OCI-LY3 (cell line): ENCODE data around the gene ATP2C2.
"Not testable (repeated sequence)": the region's sequence is repeated elsewhere in the genome, so short reads cannot be mapped to it uniquely, and the experiment has no call there.

Experiments
- H2AFZ ChIP-seq: fragments of 200-600, 300-600 bp; shearing (Covaris generic); 2 replicates; pipeline ENCODE4 v1.6.0; 2014; ENCODE audit warnings: antibody characterized with exemption, low read depth, low read length
- H3K27ac ChIP-seq: fragments of 200-600, 300-600 bp; sonication (generic); 2 replicates; pipeline ENCODE4 v1.5.1; 2014; ENCODE audit warnings: mild to moderate bottlenecking, low read length, moderate library complexity, mixed read lengths
- H3K27me3 ChIP-seq: fragments of 200-600, 300-600 bp; sonication (generic); 2 replicates; pipeline ENCODE4 v1.6.1; 2014; ENCODE audit warnings: low read depth, low read length, mixed read lengths
- H3K36me3 ChIP-seq: fragments of 200-600, 300-600 bp; sonication (generic); replicated peaks from 2 replicates; pipeline ENCODE3; 2014; ENCODE audit warnings: low read depth, low read length, mixed read lengths
- H3K4me1 ChIP-seq: fragments of 300-600, 200-600 bp; sonication (generic); 2 replicates; pipeline ENCODE4 v1.6.1; 2014; ENCODE audit warnings: low read length, mixed read lengths
- H3K4me2 ChIP-seq: fragments of 200-600, 300-600 bp; sonication (generic); 2 replicates; pipeline ENCODE4 v1.6.1; 2014; ENCODE audit warnings: low read length, mixed read lengths
- H3K4me3 ChIP-seq: fragments of 300-600, 200-600 bp; sonication (generic); 2 replicates; pipeline ENCODE4 v1.5.1; 2014; ENCODE audit warnings: antibody characterized with exemption, mild to moderate bottlenecking, low read length, moderate library complexity
- H3K79me2 ChIP-seq: fragments of 300-600, 200-600 bp; shearing (Covaris generic); 2 replicates; pipeline ENCODE4 v1.6.1; 2014; ENCODE audit warnings: mild to moderate bottlenecking, low read length, mixed read lengths
- H3K9ac ChIP-seq: fragments of 300-600, 200-600 bp; shearing (Covaris generic); 2 replicates; pipeline ENCODE4 v1.6.0; 2014; ENCODE audit warnings: mild to moderate bottlenecking, low read length, moderate library complexity
- H3K9me3 ChIP-seq: fragments of 200-600, 300-600 bp; shearing (Covaris generic); 2 replicates; pipeline ENCODE4 v1.6.1; 2014; ENCODE audit warnings: low read length, mixed read lengths; ENCODE audit not compliant: insufficient read depth
- H4K20me1 ChIP-seq: fragments of 200-600, 300-600 bp; sonication (generic); 2 replicates; pipeline ENCODE4 v1.6.1; 2016; ENCODE audit warnings: low read length, mixed read lengths; ENCODE audit not compliant: insufficient read depth
- CTCF ChIP-seq: fragments of 200-600, 300-600 bp; sonication (generic); IDR thresholded peaks from 2 replicates; pipeline ENCODE4 v1.5.1; 2014; ENCODE audit warnings: antibody characterized with exemption, low read length, low read depth
- EZH2phosphoT487 ChIP-seq: fragments of 200-600 bp; shearing (Covaris generic); IDR thresholded peaks from 2 replicates; pipeline ENCODE4 v1.6.1; 2018; ENCODE audit warnings: antibody characterized with exemption, mixed run types, low read depth

The ATP2C2 gene

GRCh38 chr16:84396537-84397008 is 28.2 kb downstream of the ATP2C2 start:
- Histone ChIP-seq H3K4me3 (no peak overlapping the region), H3K27ac (no peak overlapping the region), H2AFZ (no peak overlapping the region), H3K79me2 (no peaks in the 10 kb centered on the region), H3K4me2 (no peak overlapping the region), H3K27me3 (0 out of 2 replicates have a peak, but pooled peaks cover 4% of the 10 kb centered on the region), H4K20me1 (no peaks in the 10 kb centered on the region), H3K9ac (no peak overlapping the region), H3K36me3 (no peaks in the 10 kb centered on the region), H3K4me1 (no peaks in the 10 kb centered on the region), H3K9me3 (no peaks in the 10 kb centered on the region)
- TF ChIP-seq CTCF, result no peak
- no peak for TF ChIP-seq EZH2phosphoT487

- Histone ChIP-seq H3K79me2 (no peaks in the 10 kb centered on the region), H3K27ac (no peak overlapping the region), H3K4me2 (no peak overlapping the region), H2AFZ (no peak overlapping the region), H3K27me3 (peaks cover 9% of the 10 kb centered on the region), H3K36me3 (no peaks in the 10 kb centered on the region), H4K20me1 (no peaks in the 10 kb centered on the region), H3K4me1 (no peaks in the 10 kb centered on the region), H3K9ac (no peak overlapping the region), H3K9me3 (no peaks in the 10 kb centered on the region), H3K4me3 (no peak overlapping the region)
- TF ChIP-seq CTCF (peak; percentile 26), EZH2phosphoT487 (no peak)
Observed at GRCh38 chr16:84397090-84397489, 28.8 kb downstream of the ATP2C2 start.

GRCh38 chr16:84398701-84399100 is 30.4 kb downstream of the ATP2C2 start:
- TF ChIP-seq EZH2phosphoT487, result no peak
- Histone ChIP-seq H3K9me3 (no peaks in the 10 kb centered on the region), H3K36me3 (no peaks in the 10 kb centered on the region), H2AFZ (no peak overlapping the region), H3K4me1 (no peaks in the 10 kb centered on the region), H3K79me2 (no peaks in the 10 kb centered on the region), H3K4me3 (no peak overlapping the region), H3K27me3 (peaks cover 15% of the 10 kb centered on the region), H3K4me2 (no peak overlapping the region), H4K20me1 (no peaks in the 10 kb centered on the region), H3K9ac (no peak overlapping the region), H3K27ac (no peak overlapping the region)

GRCh38 chr16:84399912-84400311 is 31.6 kb downstream of the ATP2C2 start:
- not testable (repeated sequence) for H2AFZ ChIP-seq, H4K20me1 ChIP-seq, H3K4me3 ChIP-seq, H3K4me2 ChIP-seq, H3K27ac ChIP-seq, H3K36me3 ChIP-seq, H3K79me2 ChIP-seq, H3K9ac ChIP-seq, H3K4me1 ChIP-seq, H3K9me3 ChIP-seq
- H3K27me3 ChIP-seq, result peaks cover 21% of the 10 kb centered on the region

- not testable (repeated sequence) for H3K27ac ChIP-seq, H3K36me3 ChIP-seq, H3K79me2 ChIP-seq, H3K4me3 ChIP-seq, H2AFZ ChIP-seq, H3K9me3 ChIP-seq, H3K9ac ChIP-seq, H4K20me1 ChIP-seq, H3K4me2 ChIP-seq, H3K4me1 ChIP-seq
- peaks cover 21% of the 10 kb centered on the region for H3K27me3 ChIP-seq
Observed at GRCh38 chr16:84403435-84403834, 35.1 kb downstream of the ATP2C2 start.
